Putamen (tissue), 1 donor: ENCODE data around the gene CISD3.
A peak's percentile ranks its signal among the peaks of the same experiment; 100 is the strongest.

Experiments used
- DNase-seq: peaks from one replicate; pipeline ENCODE4 v3.0.0-alpha.2; 2016; ENCODE audit warnings: low spot score

CISD3 gene

GRCh38 chr17:38729886-38730525 lies at the start of gene CISD3:
Gene CISD3, plus strand, starts transcription at chr17:38730341. Its CDS starts 18 bp downstream, at chr17:38730359.
- DNase-seq = peak; percentile 86

- no peak for DNase-seq
These were observed 49.0 kb upstream of the CISD3 start for GRCh38 chr17:38681096-38681495.

GRCh38 chr17:38685491-38685890 lies 44.6 kb upstream of the CISD3 start:
- no peak for DNase-seq

GRCh38 chr17:38687286-38687685 lies 42.9 kb upstream of the CISD3 start:
- DNase-seq = no peak

GRCh38 chr17:38690386-38690785 lies 39.8 kb upstream of the CISD3 start:
- no peak for DNase-seq

- DNase-seq = no peak
These were observed 39.0 kb upstream of the CISD3 start for GRCh38 chr17:38691154-38691553.

- DNase-seq = no peak
These were observed 36.3 kb upstream of the CISD3 start for GRCh38 chr17:38693700-38694329.

- DNase-seq = no peak
These were observed 32.9 kb upstream of the CISD3 start for GRCh38 chr17:38697061-38697820.

GRCh38 chr17:38698760-38699159 lies 31.4 kb upstream of the CISD3 start:
- no peak for DNase-seq

GRCh38 chr17:38701504-38702165 lies 28.5 kb upstream of the CISD3 start:
- no peak for DNase-seq

- DNase-seq = peak; percentile 80
These were observed 27.8 kb upstream of the CISD3 start for GRCh38 chr17:38702166-38702915.

- no peak for DNase-seq
These were observed 27.0 kb upstream of the CISD3 start for GRCh38 chr17:38702916-38703741.

- no peak for DNase-seq
These were observed 26.2 kb upstream of the CISD3 start for GRCh38 chr17:38703742-38704605.

- peak; percentile 87 for DNase-seq
These were observed 25.3 kb upstream of the CISD3 start, which contains the start of gene MLLT6 for GRCh38 chr17:38704606-38705522. Gene MLLT6, plus strand, starts transcription at chr17:38705273. Its CDS starts 360 bp downstream, at chr17:38705633.

- DNase-seq = no peak
These were observed 24.7 kb upstream of the CISD3 start for GRCh38 chr17:38705523-38705802.

- no peak for DNase-seq
These were observed 24.2 kb upstream of the CISD3 start for GRCh38 chr17:38705803-38706504.

- DNase-seq = no peak
These were observed 23.5 kb upstream of the CISD3 start for GRCh38 chr17:38706505-38707216.
